ENCODE results near the gene DNASE2B.

Gene DNASE2B, protein sequence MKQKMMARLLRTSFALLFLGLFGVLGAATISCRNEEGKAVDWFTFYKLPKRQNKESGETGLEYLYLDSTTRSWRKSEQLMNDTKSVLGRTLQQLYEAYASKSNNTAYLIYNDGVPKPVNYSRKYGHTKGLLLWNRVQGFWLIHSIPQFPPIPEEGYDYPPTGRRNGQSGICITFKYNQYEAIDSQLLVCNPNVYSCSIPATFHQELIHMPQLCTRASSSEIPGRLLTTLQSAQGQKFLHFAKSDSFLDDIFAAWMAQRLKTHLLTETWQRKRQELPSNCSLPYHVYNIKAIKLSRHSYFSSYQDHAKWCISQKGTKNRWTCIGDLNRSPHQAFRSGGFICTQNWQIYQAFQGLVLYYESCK

DNA sequence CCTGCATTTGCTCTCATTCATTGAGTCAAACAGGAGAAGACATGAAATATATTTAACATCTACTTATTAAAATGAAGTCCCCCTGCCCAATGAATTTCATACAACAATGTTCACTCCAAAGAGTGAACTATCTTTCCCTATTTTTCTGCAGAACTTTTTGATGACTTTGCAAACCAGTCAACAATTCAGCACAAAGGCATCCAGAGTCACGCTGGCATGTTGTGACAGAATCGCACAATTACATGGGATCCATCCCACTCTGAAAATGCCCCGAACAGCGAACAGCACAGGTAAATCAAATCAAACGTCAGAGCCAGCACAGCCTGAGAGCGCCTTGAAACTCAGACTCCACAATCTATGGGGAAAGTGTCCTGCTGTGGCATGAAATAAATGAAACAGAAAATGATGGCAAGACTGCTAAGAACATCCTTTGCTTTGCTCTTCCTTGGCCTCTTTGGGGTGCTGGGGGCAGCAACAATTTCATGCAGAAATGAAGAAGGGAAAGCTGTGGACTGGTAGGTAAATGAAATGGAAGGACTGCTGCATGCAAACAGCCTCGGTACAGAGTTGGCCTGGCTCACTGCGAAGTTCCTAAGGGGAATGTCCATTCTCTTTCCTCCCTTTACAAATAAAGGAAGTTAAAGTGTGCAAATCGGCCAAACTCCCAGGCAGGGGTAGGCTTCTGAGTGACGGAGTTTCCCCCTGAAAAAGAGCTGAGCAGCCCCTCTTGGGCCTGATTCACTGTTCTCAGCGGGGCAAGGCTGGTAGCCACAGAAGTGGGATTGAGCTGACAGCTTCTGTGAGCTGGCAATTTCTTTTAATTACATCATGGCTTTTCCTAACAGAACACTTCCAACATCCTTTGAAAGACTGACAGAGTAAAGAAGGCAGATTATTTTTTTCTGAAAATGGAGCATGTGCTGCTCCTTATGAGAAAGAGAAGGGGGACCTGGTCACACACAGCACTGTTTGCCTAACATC is at the start of gene DNASE2B:
DNASE2B (plus strand) TSS at position 310 of the 981 bp plus-strand sequence; CDS start at position 391, 81 bp downstream.
- no peak for DNase-seq (ENCODE audit: low read depth, low spot score)

DNA sequence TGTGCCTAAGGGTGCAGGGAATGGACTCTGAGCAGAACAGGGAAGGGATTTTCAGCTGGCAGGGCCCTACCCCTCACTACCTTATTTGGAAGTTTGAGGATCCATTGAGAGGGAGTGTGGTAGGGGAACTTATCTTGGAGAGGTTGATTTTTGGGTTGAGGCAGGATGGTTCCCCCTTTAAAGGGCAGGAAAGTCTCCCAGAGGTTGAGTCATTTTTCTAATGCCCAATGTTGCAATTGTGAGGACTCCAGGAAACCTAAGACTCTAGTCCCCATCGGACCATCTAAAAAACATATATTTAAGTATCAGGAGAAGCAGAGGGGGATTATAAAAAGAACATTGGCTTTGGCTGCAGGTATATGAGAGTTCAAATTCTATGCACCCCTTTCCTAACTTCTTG is 49.5 kb upstream of the DNASE2B start:
- no peak for DNase-seq (ENCODE audit: low read depth, low spot score)

GRCh38 chr1:84350104-84350503 is 48.2 kb upstream of the DNASE2B start:
- no peak for DNase-seq (ENCODE audit: low read depth, low spot score)

- DNase-seq (ENCODE audit: low read depth, low spot score) = no peak
Observed at GRCh38 chr1:84350550-84350949, 47.7 kb upstream of the DNASE2B start.

- DNase-seq (ENCODE audit: low read depth, low spot score) = no peak
Observed at GRCh38 chr1:84352298-84353106, 45.8 kb upstream of the DNASE2B start.

GRCh38 chr1:84353695-84354094 is 44.6 kb upstream of the DNASE2B start:
- DNase-seq (ENCODE audit: low read depth, low spot score) = no peak

- no peak for DNase-seq (ENCODE audit: low read depth, low spot score)
Observed at GRCh38 chr1:84355556-84355955, 42.7 kb upstream of the DNASE2B start.

- DNase-seq (ENCODE audit: low read depth, low spot score) = no peak
Observed at GRCh38 chr1:84356881-84357280, 41.4 kb upstream of the DNASE2B start.

DNA sequence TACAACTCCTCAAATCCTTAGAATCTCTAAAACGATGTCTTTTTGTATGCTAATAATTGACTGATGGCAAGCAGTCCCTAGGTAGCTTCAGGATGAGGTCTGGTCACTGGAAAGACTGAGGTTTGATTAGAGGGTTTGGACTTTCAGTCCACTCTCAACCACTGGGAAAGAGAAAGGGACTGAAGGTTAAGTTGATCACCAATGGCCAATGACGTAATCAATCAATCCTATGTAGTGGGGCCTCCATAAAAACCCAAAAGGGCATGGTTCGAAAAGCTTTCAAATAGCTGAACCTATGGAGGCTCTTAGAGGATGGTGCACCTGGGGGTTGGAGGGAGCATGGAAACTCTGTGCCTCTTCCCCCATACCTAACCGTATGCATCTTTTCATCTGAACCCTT is 39.6 kb upstream of the DNASE2B start:
- no peak for DNase-seq (ENCODE audit: low read depth, low spot score)

DNA sequence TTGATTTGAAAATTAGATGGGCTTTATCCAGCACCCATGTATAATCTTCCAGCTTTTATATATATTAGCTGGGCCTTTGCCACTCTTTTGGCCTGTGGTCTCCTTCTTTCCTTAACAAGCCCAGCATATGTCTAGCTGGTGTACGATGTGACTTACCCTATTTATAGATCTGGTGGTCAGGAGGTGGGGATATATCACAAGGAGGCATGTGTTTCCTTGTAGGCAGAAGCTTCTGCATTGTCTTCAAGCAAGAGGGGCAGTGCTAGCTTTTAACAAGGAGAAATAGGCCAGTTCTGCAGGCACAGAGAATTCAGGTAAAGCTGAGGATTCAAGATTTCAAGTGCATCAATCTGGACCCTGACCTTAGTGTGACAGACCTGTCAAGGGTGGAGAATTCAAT is 38.0 kb upstream of the DNASE2B start:
- DNase-seq (ENCODE audit: low read depth, low spot score) = no peak

- no peak for DNase-seq (ENCODE audit: low read depth, low spot score)
Observed at GRCh38 chr1:84361796-84362195, 36.5 kb upstream of the DNASE2B start.

DNA sequence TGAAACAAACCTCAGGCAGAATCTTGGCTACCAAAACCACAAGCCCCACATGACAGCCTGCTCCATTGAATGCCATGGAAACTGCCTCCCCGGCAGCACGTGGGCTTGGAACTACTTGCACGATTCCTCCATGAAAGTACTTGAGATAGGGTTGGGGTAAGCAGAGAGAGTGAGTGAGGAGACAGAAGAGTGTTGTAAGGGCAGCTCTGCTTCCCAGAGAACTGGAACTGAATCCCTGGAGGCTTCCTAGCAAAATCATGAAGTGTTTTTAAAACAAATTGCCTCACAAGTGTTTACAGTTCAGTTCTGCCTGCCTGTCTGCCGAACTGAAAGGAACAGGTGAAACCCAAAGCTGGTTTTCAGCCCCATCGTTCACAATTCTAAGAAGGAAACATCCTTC is 35.3 kb upstream of the DNASE2B start:
- no peak for DNase-seq (ENCODE audit: low read depth, low spot score)

- DNase-seq (ENCODE audit: low read depth, low spot score) = no peak
Observed at GRCh38 chr1:84363622-84364021, 34.7 kb upstream of the DNASE2B start.

- DNase-seq (ENCODE audit: low read depth, low spot score) = no peak
Observed at GRCh38 chr1:84365225-84366221, 32.8 kb upstream of the DNASE2B start.

DNA sequence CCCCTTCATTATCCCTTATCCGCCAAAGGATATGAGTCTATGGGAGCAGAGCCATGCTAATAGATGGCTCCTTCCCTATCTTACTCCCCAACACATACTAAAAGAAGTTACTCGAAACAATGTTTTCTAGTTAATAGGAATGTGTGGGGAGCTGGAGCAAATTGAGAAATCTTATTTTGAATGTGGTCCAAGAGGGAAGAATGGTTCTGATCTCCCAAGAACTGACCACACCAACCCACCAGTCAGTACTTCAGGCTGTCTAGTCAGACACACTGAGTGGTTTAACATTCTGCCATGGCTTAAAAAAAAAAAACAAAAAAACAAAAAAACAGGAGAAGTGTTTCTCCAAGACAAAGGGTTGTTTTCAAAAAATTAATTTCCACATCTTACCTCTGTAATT is 31.5 kb upstream of the DNASE2B start:
- DNase-seq (ENCODE audit: low read depth, low spot score) = no peak

- DNase-seq (ENCODE audit: low read depth, low spot score) = no peak
Observed at GRCh38 chr1:84367219-84367618, 31.1 kb upstream of the DNASE2B start.

DNA sequence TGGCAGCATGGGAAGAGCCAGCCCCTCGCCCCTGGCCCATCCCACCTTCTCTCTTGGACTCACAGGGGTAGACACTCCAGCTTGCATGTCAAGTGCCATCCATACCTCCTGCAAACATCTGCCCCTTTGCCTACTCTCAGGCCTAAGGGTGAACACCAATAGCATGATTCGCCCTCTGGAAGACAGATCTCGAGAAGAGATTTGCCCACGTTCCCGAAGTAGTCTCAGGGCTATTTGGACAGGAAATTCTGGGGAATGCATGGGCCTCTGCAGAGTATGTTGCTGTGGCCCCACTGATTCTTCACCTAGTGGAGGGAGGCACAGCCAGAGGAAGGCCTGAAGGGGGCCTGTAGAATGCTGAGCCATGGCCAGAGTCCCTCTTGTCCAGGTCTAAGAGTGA is 29.8 kb upstream of the DNASE2B start:
- no peak for DNase-seq (ENCODE audit: low read depth, low spot score)

- no peak for DNase-seq (ENCODE audit: low read depth, low spot score)
Observed at GRCh38 chr1:84370266-84370665, 28.0 kb upstream of the DNASE2B start.

- no peak for DNase-seq (ENCODE audit: low read depth, low spot score)
Observed at GRCh38 chr1:84370831-84371394, 27.4 kb upstream of the DNASE2B start.

GRCh38 chr1:84373436-84374141 is 24.7 kb upstream of the DNASE2B start:
- DNase-seq (ENCODE audit: low read depth, low spot score) = no peak

Measured in activated naive CD8-positive, alpha-beta T cell treated with anti-CD3 and anti-CD28 coated beads, Interleukin-2, amount 50 U/mL, for 16 hours (primary cell).